Calu3 (cell line): ENCODE measurements around the gene SREBF2. TPM values are rescaled to one million over a fixed set of nuclear protein-coding genes. Genes with fewer than 3 reads are reported as not detected.

ENCODE experiments used
- BruUV-seq: library from RNA; stranded (reverse); fragments of 400-500 nt; replicated peaks from 2 replicates; lab custom pipeline; 2021; lab: Mats Ljungman, UMichigan
- CTCF ChIA-PET: fragments of 300-600 bp; sonication (Branson Sonifier 250); formaldehyde crosslinking; loops from one replicate; lab custom pipeline; 2022; ENCODE audit warnings: antibody characterized with exemption; lab: Charles Lee
- DNase-seq: peaks from one replicate; pipeline ENCODE4 v3.0.0; 2022
- H3K27ac Mint-ChIP-seq: one replicate; pipeline ENCODE4 v1.8.0; 2022; ENCODE audit warnings: mixed read lengths; ENCODE audit not compliant: unreplicated experiment
- H3K27me3 Mint-ChIP-seq: one replicate; pipeline ENCODE4 v1.8.0; 2022; ENCODE audit warnings: mixed read lengths; ENCODE audit not compliant: unreplicated experiment
- H3K36me3 Mint-ChIP-seq: one replicate; pipeline ENCODE4 v1.8.0; 2022; ENCODE audit warnings: mild to moderate bottlenecking, moderate library complexity, mixed read lengths; ENCODE audit not compliant: insufficient read depth, unreplicated experiment
- H3K4me1 Mint-ChIP-seq: one replicate; pipeline ENCODE4 v1.8.0; 2022; ENCODE audit warnings: mild to moderate bottlenecking, low read depth, mixed read lengths; ENCODE audit not compliant: unreplicated experiment
- H3K4me3 Mint-ChIP-seq: one replicate; pipeline ENCODE4 v1.8.0; 2022; ENCODE audit warnings: mild to moderate bottlenecking, low read depth, moderate library complexity, mixed read lengths; ENCODE audit not compliant: unreplicated experiment
- H3K9me3 Mint-ChIP-seq: one replicate; pipeline ENCODE4 v1.8.0; 2022; ENCODE audit warnings: low read depth, mixed read lengths; ENCODE audit not compliant: unreplicated experiment
- intact Hi-C: fragments of 100-400 bp; cut with micrococcal nuclease; formaldehyde crosslinking; loops from one replicate; pipeline ENCODE4 v1.10.0; 2022; ENCODE audit not compliant: unreplicated experiment
- total RNA-seq: library from RNA; stranded (reverse); gene quantifications from 2 replicates; pipeline ENCODE4 v1.2.3, GENCODE V29; 2022
- TF ChIP-seq, protein P1 (sequence below): fragments of 200-600 bp; IDR thresholded peaks from one replicate; pipeline ENCODE4 v1.8.0; 2022; ENCODE audit warnings: antibody characterized with exemption; ENCODE audit not compliant: unreplicated experiment

The SREBF2 gene
- total RNA-seq, 1 experiment from 2014 or later = 159 TPM

DNA sequence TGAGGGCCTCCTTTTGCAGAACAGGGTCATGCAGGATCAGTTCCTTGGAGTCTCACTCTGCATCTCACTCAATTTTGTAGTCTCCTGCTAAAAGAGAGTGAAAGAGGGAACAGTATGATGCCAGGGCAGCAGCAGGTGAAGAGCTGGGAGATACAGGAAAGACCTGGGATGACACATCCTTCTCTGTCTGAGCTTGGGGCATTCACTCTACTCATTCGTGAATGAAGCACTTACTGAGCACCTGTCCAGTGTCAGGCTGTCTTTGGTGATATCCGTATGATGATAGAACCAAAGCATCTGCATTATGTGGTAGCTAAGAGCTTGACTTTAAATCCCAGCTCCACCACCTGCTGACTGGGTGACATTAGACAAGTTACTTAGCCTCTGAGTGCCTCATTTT is 14.4 kb downstream of the SREBF2 start:
- Mint-ChIP-seq H3K27ac (no peak overlapping the region), H3K4me1 (peaks cover 59% of the 10 kb centered on the region), H3K27me3 (no peaks in the 10 kb centered on the region), H3K36me3 (peaks cover 14% of the 10 kb centered on the region), H3K4me3 (no peak overlapping the region), H3K9me3 (no peaks in the 10 kb centered on the region)
- no peak for DNase-seq
- TF ChIP-seq, protein P1, sequence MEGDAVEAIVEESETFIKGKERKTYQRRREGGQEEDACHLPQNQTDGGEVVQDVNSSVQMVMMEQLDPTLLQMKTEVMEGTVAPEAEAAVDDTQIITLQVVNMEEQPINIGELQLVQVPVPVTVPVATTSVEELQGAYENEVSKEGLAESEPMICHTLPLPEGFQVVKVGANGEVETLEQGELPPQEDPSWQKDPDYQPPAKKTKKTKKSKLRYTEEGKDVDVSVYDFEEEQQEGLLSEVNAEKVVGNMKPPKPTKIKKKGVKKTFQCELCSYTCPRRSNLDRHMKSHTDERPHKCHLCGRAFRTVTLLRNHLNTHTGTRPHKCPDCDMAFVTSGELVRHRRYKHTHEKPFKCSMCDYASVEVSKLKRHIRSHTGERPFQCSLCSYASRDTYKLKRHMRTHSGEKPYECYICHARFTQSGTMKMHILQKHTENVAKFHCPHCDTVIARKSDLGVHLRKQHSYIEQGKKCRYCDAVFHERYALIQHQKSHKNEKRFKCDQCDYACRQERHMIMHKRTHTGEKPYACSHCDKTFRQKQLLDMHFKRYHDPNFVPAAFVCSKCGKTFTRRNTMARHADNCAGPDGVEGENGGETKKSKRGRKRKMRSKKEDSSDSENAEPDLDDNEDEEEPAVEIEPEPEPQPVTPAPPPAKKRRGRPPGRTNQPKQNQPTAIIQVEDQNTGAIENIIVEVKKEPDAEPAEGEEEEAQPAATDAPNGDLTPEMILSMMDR = no peak
- CTCF ChIA-PET = interaction anchor here (0.6 to 1.0 kb wide), 2 partner anchors 95 to 99 kb away, joined by 3 read pairs; no protein-coding TSS in a partner anchor
- BruUV-seq = no TSS peak
- intact Hi-C loops = no loop called here

DNA sequence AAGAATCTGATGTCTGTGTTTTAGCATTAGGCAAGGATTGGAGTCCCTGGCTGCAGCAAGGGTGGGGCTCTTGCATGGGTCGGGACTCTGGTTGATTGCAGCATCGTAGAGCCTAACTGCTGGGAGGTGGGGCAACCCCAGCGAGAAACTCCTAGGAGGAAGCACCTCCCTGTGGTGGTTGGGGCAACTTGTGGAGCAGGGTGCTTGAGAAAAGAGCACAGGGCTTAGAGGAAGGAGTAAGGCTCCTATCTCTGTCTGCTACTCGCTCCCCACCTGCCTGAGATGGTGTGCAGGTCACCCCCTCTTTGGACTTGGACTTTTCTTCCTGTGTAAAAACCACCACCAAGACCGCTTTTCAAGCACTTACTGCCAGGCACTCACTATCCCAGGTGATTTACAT is 15.6 kb downstream of the SREBF2 start:
- Mint-ChIP-seq H3K4me3 (no peak overlapping the region), H3K9me3 (no peaks in the 10 kb centered on the region), H3K36me3 (peaks cover 16% of the 10 kb centered on the region), H3K27me3 (no peaks in the 10 kb centered on the region), H3K27ac (no peak overlapping the region), H3K4me1 (peaks cover 53% of the 10 kb centered on the region)
- intact Hi-C loops = no loop called here
- TF ChIP-seq, protein P1 = no peak
- CTCF ChIA-PET = interaction anchor here (0.5 kb wide), 1 partner anchor 683 kb away, joined by 4 read pairs; no protein-coding TSS in a partner anchor
- peak; percentile 56 for DNase-seq
- BruUV-seq = no TSS peak

DNA sequence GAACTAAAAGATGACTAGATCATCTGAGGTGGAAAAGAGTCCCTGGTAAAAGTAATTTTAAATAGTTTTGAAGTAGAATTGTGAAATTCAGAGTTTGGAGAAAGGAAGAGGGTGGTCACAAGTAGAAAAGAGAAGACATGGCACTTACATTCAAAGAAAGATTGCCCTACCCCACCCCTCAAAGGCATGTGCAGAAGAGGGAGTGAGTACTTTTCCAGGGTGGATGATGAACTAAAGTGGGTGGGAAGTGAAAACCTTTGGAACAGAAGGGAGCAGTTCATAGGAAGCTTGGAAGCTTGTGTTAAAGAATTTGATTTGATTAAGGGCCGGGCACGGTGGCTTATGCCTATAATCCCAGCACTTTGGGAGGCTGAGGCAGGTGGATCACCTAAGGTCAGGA is 23.6 kb downstream of the SREBF2 start:
- Mint-ChIP-seq H3K27ac (peak overlapping the region; percentile 63), H3K4me3 (no peak overlapping the region), H3K36me3 (peaks cover 41% of the 10 kb centered on the region), H3K27me3 (no peaks in the 10 kb centered on the region), H3K9me3 (no peaks in the 10 kb centered on the region), H3K4me1 (peaks cover 39% of the 10 kb centered on the region)
- no peak for DNase-seq
- no TSS peak for BruUV-seq
- intact Hi-C loops = no loop called here
- CTCF ChIA-PET = interaction anchor here (1.4 to 3.1 kb wide), 6 partner anchors 12 to 159 kb away, joined by 3 to 15 read pairs (median 6); partner anchors contain the start of gene SREBF2
- TF ChIP-seq, protein P1 = no peak

DNA sequence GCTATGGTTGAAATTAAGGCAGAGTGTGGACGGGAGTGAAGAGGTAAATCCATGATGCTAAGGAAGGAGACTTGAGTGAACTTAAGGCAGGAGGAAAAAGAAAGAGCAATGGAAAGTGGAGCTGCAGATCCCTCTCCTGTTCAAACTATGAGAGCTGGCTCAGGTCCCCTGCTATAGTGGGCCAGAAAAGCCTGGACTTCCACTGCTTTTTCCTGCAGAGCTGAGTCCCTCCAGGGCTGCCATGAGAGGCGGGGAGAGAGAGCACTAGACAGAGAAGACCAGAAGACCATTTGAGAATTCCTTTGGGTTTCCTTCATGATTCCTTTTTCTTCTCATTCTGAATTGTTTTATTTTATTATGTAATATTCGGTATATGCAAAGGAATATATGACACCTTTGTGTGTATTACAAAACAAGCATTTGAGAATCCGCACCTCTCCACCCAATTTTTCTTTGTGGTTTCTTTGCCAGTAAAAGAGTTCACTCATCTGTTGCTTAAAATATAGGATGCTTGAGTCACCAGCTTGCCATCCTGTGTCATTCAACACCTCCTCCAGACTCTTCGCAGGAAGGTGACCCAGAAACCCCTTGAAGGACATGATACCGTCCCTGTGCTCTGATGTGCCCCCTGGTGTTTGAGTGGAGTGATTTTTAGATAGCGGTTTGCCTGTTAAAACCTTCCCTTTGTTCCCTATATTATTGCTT is 24.4 kb downstream of the SREBF2 start:
- intact Hi-C loops = loop anchor here (1.0 kb wide), 1 partner anchor 35 kb away; no protein-coding TSS in a partner anchor
- Mint-ChIP-seq H3K9me3 (no peaks in the 10 kb centered on the region), H3K36me3 (peaks cover 41% of the 10 kb centered on the region), H3K27me3 (no peaks in the 10 kb centered on the region), H3K4me3 (no peak overlapping the region), H3K4me1 (peaks cover 35% of the 10 kb centered on the region), H3K27ac (peak overlapping the region; percentile 63)
- CTCF ChIA-PET = interaction anchor here (1.4 to 3.1 kb wide), 6 partner anchors 12 to 160 kb away, joined by 3 to 15 read pairs (median 6); partner anchors contain the start of gene SREBF2
- peak; percentile 72 for DNase-seq
- TF ChIP-seq, protein P1 = peak; percentile 68
- BruUV-seq = no TSS peak
